ENCODE measurements around the gene DUOX2. TPM values are rescaled to one million over a fixed set of nuclear protein-coding genes. Genes with fewer than 3 reads are reported as not detected.
"Not testable (repeated sequence)": the region's sequence is repeated elsewhere in the genome, so short reads cannot be mapped to it uniquely, and the experiment has no call there.

Gene DUOX2
- total RNA-seq, 4 donors from 2014 or later: 0.13 to 0.65 (median 0.47) TPM; not detected in 1

DNA sequence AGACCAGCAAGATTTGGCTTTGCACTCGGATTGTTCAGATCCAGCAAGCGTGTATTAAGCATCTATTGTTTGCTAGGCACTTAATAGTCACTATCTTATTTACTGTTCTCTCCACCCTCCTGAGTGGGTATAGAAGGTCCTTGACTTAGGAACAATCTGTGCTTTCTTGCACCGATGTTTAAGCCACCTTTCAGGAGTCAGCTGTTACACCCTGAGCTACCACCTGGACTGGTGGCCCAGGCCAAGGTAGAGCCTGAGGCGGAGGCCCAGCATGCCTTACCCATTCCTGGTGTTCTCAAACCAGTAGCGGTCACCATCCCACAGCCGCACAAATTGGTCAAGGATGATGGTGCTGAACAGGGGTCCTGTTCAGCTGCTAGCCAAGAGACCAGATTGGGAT, 25.8 kb upstream of the DUOX2 start:
- ATAC-seq (ENCODE audit: low FRiP score) (no peak), DNase-seq (ENCODE audit: low spot score) (no peak)
- no peak for TF ChIP-seq CTCF (IDR thresholded peaks at IDR 0.05)

DNA sequence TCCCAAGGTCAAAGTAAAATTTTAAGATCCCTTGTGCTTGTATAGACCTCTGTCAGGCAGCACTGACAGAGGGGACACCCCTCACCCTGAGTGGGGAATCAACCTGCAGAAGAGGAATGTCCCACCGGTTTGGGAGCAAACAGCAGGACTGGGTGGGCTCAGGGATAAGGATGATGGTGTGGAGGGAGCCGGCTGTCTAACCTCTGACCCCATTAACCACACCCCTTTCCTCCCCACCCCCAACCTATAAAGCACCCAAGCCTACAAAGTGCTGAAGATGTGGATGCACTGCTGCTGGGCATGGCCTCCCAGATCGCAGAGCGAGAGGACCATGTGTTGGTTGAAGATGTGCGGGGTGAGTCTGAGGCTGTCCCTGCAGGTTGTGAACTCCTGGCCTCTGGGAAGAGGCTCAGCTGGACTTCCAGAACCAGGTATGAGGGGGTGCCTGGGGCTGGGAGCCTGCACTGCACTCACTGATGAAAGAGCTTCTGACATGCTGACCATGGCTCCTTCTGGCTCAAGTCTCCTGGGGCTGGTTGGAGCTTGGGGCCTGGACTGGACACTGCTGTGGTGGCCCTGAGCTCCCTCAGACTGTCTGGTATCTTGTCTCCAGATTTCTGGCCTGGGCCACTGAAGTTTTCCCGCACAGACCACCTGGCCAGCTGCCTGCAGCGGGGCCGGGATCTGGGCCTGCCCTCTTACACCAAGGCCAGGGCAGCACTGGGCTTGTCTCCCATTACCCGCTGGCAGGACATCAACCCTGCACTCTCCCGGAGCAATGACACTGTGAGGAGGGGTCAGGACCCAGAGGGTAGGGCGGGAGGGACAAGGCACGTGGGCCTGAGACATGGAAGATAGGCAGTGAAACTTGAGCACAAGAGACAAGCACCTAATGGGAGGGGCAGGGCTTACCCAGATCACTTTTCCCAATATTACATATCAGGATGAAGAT, 25.1 kb upstream of the DUOX2 start:
- ATAC-seq (ENCODE audit: low FRiP score): no peak
- DNase-seq (ENCODE audit: low spot score): no peak
- TF ChIP-seq CTCF (IDR thresholded peaks at IDR 0.05): no peak

DNA sequence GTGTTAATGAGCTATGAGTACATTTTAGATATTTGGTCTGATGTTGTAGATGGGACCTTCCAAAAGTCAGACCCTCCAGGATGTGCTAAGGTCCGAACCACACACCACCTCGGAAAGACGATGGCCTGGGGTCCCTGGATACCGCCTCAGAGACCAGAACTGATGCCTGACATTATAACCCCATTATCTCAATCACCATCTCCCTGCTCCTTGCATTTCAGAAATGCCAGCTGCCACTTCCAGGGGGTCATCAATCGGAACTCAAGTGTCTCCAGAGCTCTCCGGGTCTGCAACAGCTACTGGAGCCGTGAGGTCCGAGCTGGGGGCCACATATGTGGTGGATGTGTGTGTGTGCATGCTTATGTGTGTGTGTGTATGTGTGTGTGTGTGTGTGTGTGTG, 23.7 kb upstream of the DUOX2 start:
- no peak for ATAC-seq (ENCODE audit: low FRiP score)
- no peak for TF ChIP-seq CTCF (IDR thresholded peaks at IDR 0.05)
- no peak for DNase-seq (ENCODE audit: low spot score)

DNA sequence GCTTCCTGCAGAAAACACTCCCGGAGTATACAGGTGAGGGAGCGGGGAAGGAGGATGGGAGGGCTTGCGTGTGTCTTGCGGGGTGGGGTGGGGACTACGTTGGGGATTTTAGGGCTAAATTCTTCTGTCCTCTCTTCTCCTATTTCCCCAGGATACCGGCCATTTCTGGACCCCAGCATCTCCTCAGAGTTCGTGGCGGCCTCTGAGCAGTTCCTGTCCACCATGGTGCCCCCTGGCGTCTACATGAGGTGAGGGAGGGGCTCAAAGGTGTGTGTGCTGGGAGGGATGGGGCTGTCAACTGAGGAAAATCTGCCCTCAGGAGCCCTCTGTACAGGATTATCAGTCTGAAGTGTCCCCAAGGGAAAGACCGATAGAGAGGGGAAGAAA, 22.4 kb upstream of the DUOX2 start:
- no peak for ATAC-seq (ENCODE audit: low FRiP score)
- TF ChIP-seq CTCF (IDR thresholded peaks at IDR 0.05): no peak
- DNase-seq (ENCODE audit: low spot score): no peak

GRCh38 chr15:45135705-45136377, 21.9 kb upstream of the DUOX2 start:
- ATAC-seq (ENCODE audit: low FRiP score); DNase-seq (ENCODE audit: low spot score): not testable (repeated sequence)

- ATAC-seq (ENCODE audit: low FRiP score) (no peak), DNase-seq (ENCODE audit: low spot score) (no peak)
- TF ChIP-seq CTCF (IDR thresholded peaks at IDR 0.05): no peak
These were observed 21.0 kb upstream of the DUOX2 start for GRCh38 chr15:45134682-45135604.

GRCh38 chr15:45134046-45134445, 20.1 kb upstream of the DUOX2 start:
- no peak for TF ChIP-seq CTCF (IDR thresholded peaks at IDR 0.05)
- DNase-seq (ENCODE audit: low spot score): no peak
- ATAC-seq (ENCODE audit: low FRiP score): no peak
